GM15510 (cell line): ENCODE results near the gene HYDIN.

Source experiments
- POLR2A ChIP-seq: IDR thresholded peaks from 3 replicates; pipeline ENCODE4 v1.6.1; 2011; ENCODE audit warnings: borderline replicate concordance; ENCODE audit not compliant: insufficient read length; ENCODE audit errors: extremely low read depth

HYDIN gene

GRCh38 chr16:70775399-70775798 lies 455.1 kb downstream of the HYDIN start:
- TF ChIP-seq POLR2A: no peak

GRCh38 chr16:70774261-70774660 lies 456.3 kb downstream of the HYDIN start:
- TF ChIP-seq POLR2A: no peak

- no peak for TF ChIP-seq POLR2A
Observed at GRCh38 chr16:70772493-70772892, 458.0 kb downstream of the HYDIN start.

GRCh38 chr16:70770626-70771552 lies 459.6 kb downstream of the HYDIN start:
- TF ChIP-seq POLR2A: no peak

GRCh38 chr16:70770291-70770625 lies 460.3 kb downstream of the HYDIN start:
- TF ChIP-seq POLR2A: no peak

GRCh38 chr16:70769761-70770160 lies 460.8 kb downstream of the HYDIN start:
- TF ChIP-seq POLR2A: no peak

GRCh38 chr16:70769131-70769530 lies 461.4 kb downstream of the HYDIN start:
- TF ChIP-seq POLR2A: no peak

- no peak for TF ChIP-seq POLR2A
Observed at GRCh38 chr16:70768203-70768580, 462.3 kb downstream of the HYDIN start.

- TF ChIP-seq POLR2A: no peak
Observed at GRCh38 chr16:70767377-70768202, 462.9 kb downstream of the HYDIN start.

- TF ChIP-seq POLR2A: no peak
Observed at GRCh38 chr16:70766658-70767057, 463.9 kb downstream of the HYDIN start.

GRCh38 chr16:70766176-70766575 lies 464.3 kb downstream of the HYDIN start:
- TF ChIP-seq POLR2A: no peak

- no peak for TF ChIP-seq POLR2A
Observed at GRCh38 chr16:70765491-70765890, 465.0 kb downstream of the HYDIN start.

GRCh38 chr16:70764632-70765031 lies 465.9 kb downstream of the HYDIN start:
- no peak for TF ChIP-seq POLR2A

- TF ChIP-seq POLR2A: no peak
Observed at GRCh38 chr16:70760221-70760620, 470.3 kb downstream of the HYDIN start.

GRCh38 chr16:70759666-70760065 lies 470.9 kb downstream of the HYDIN start:
- TF ChIP-seq POLR2A: no peak

GRCh38 chr16:70758786-70759185 lies 471.7 kb downstream of the HYDIN start:
- no peak for TF ChIP-seq POLR2A
